HepG2 (cell line): ENCODE data around the gene GABBR2. TPM values are rescaled to one million over a fixed set of nuclear protein-coding genes. Genes with fewer than 3 reads are reported as not detected.

Experiments used
- ATAC-seq: fragments of 200-7000 bp; cut with Tn5 transposase; 3 replicates; pipeline ENCODE4 v1.9.1; 2020; ENCODE audit warnings: mild to moderate bottlenecking, moderate library complexity
- BruUV-seq: library from RNA; stranded (reverse); fragments of 400-500 nt; replicated peaks from 2 replicates; lab custom pipeline; 2021; lab: Mats Ljungman, UMichigan
- CTCF ChIA-PET: fragments of 300-600 bp; formaldehyde crosslinking; extraction: SDS; loops from one replicate; lab custom pipeline; 2021; ENCODE audit warnings: low total read pairs, inconsistent platforms, low intra/inter-chr PET ratio; lab: Yijun Ruan, JAX
- POLR2A ChIA-PET: fragments of 350-600 bp; sonication (Branson Sonifier 250); formaldehyde crosslinking; loops from one replicate; lab custom pipeline; 2020; ENCODE audit warnings: antibody characterized with exemption, inconsistent platforms; lab: Yijun Ruan, JAX
- DNase-seq: peaks from one replicate; pipeline ENCODE4 v3.0.0-alpha.2; 2015; ENCODE audit warnings: low spot score
- FAIRE-seq: peaks from 3 replicates; lab custom pipeline; 2011; peaks lifted over from hg19 to GRCh38; lab: Jason Lieb, UNC
- H2AFZ ChIP-seq: one replicate; pipeline ENCODE4 v1.6.1; 2011; ENCODE audit warnings: low read length, inconsistent platforms
- H3K27ac ChIP-seq: fragments of 300-600 bp; 3 replicates; pipeline ENCODE4 v1.8.0; 2011; ENCODE audit warnings: mixed run types, mild to moderate bottlenecking, mixed read lengths, low read length, inconsistent platforms; ENCODE audit not compliant: insufficient read depth; ENCODE audit errors: extremely low read length
- H3K27me3 ChIP-seq, 2 experiments: fragments of 200-600 bp in 1 of 2; 2 replicates in 1 of 2; 3 replicates in 1 of 2; pipeline versions ENCODE4 v1.6.0 to v1.8.0; 2011; ENCODE audit warnings: low read length in 2 of 2, mild to moderate bottlenecking in 2 of 2, moderate library complexity in 2 of 2, inconsistent platforms in 1 of 2; ENCODE audit not compliant: insufficient read depth in 2 of 2, control insufficient read depth in 1 of 2
- H3K36me3 ChIP-seq, 2 experiments: fragments of 200-600 bp in 1 of 2; replicated peaks in 1 of 2; 2 replicates in 1 of 2; 3 replicates in 1 of 2; pipeline versions ENCODE4 v1.5.1 to v1.8.0; 2011; ENCODE audit warnings: low read length in 2 of 2, inconsistent platforms in 1 of 2; ENCODE audit not compliant: insufficient read depth in 2 of 2, control insufficient read depth in 1 of 2
- H3K4me1 ChIP-seq: 2 replicates; pipeline ENCODE4 v1.5.1; 2012; ENCODE audit warnings: low read length, inconsistent platforms; ENCODE audit not compliant: insufficient read depth
- H3K4me2 ChIP-seq: 2 replicates; pipeline ENCODE4 v1.6.0; 2011; ENCODE audit warnings: low read depth, low read length, inconsistent platforms
- H3K4me3 ChIP-seq, 3 experiments: fragments of 200-600 bp in 1 of 3; sonication (generic), shearing (Covaris generic) in 1 of 3; replicated peaks in 1 of 3; 2 replicates each; pipeline ENCODE4 v1.5.1; 2011 to 2016; ENCODE audit warnings: low read length in 3 of 3, inconsistent platforms in 2 of 3, low read depth in 2 of 3, mild to moderate bottlenecking in 2 of 3, control low read depth in 1 of 3, mixed read lengths in 1 of 3; ENCODE audit not compliant: insufficient read depth in 1 of 3
- H3K79me2 ChIP-seq: one replicate; pipeline ENCODE4 v1.6.1; 2011; ENCODE audit warnings: low read length, inconsistent platforms; ENCODE audit not compliant: insufficient read depth
- H3K9ac ChIP-seq: 2 replicates; pipeline ENCODE4 v1.6.0; 2011; ENCODE audit warnings: mild to moderate bottlenecking, low read depth, low read length, inconsistent platforms; ENCODE audit not compliant: insufficient read depth
- H3K9me3 ChIP-seq: 2 replicates; pipeline ENCODE4 v1.5.1; 2012; ENCODE audit warnings: mild to moderate bottlenecking, low read length
- H4K20me1 ChIP-seq: 2 replicates; pipeline ENCODE4 v1.6.0; 2011; ENCODE audit warnings: inconsistent platforms, mild to moderate bottlenecking, low read length, moderate library complexity; ENCODE audit not compliant: insufficient read depth
- AFF4 ChIP-seq: sonication (generic); formaldehyde crosslinking; IDR thresholded peaks from 2 replicates; pipeline ENCODE4 v1.4.0; 2020; ENCODE audit warnings: missing genetic modification reagents
- CENPX ChIP-seq: sonication (generic); formaldehyde crosslinking; IDR thresholded peaks from 2 replicates; pipeline ENCODE4 v1.9.0; 2021; ENCODE audit warnings: mild to moderate bottlenecking, missing genetic modification reagents, moderate library complexity
- EZH2 ChIP-seq: conservative IDR thresholded peaks from 2 replicates; pipeline ENCODE4 v1.6.1; 2012; ENCODE audit warnings: mild to moderate bottlenecking, low read depth, low read length, moderate library complexity
- FOXC1 ChIP-seq: sonication (generic); formaldehyde crosslinking; IDR thresholded peaks from 2 replicates; pipeline ENCODE4 v1.8.0; 2022; ENCODE audit warnings: mild to moderate bottlenecking, missing genetic modification reagents, borderline replicate concordance
- GTF3A ChIP-seq: sonication (generic); formaldehyde crosslinking; conservative IDR thresholded peaks from 2 replicates; pipeline ENCODE4 v1.4.0; 2020; ENCODE audit warnings: mild to moderate bottlenecking, missing genetic modification reagents
- KDM5B ChIP-seq: sonication (generic); formaldehyde crosslinking; IDR thresholded peaks from 2 replicates; pipeline ENCODE4 v1.4.0; 2020; ENCODE audit warnings: missing genetic modification reagents, mild to moderate bottlenecking, borderline replicate concordance
- KLF13 ChIP-seq: sonication (generic); formaldehyde crosslinking; IDR thresholded peaks from 2 replicates; pipeline ENCODE4 v1.4.0; 2020; ENCODE audit warnings: mild to moderate bottlenecking, missing genetic modification reagents
- MAFG ChIP-seq: sonication (generic); formaldehyde crosslinking; IDR thresholded peaks from 2 replicates; pipeline ENCODE4 v1.5.1; 2020; ENCODE audit warnings: mild to moderate bottlenecking, missing genetic modification reagents
- MNT ChIP-seq: fragments of 450-650 bp; IDR thresholded peaks from 2 replicates; pipeline ENCODE4 v1.6.1; 2016
- NCOR1 ChIP-seq: fragments of 200-600 bp; sonication (generic); IDR thresholded peaks from 2 replicates; pipeline ENCODE4 v1.7.0; 2017; ENCODE audit warnings: antibody characterized with exemption, low read length, borderline replicate concordance
- ONECUT2 ChIP-seq: sonication (generic); formaldehyde crosslinking; IDR thresholded peaks from 2 replicates; pipeline ENCODE4 v1.4.0; 2020; ENCODE audit warnings: missing genetic modification reagents
- REL ChIP-seq: sonication (generic); formaldehyde crosslinking; conservative IDR thresholded peaks from 2 replicates; pipeline ENCODE4 v1.8.0; 2022; ENCODE audit warnings: mild to moderate bottlenecking, missing genetic modification reagents, moderate library complexity
- SKIL ChIP-seq: sonication (generic); formaldehyde crosslinking; IDR thresholded peaks from 2 replicates; pipeline ENCODE4 v1.8.0; 2022; ENCODE audit warnings: missing genetic modification reagents, mild to moderate bottlenecking, moderate library complexity, borderline replicate concordance
- TCF7 ChIP-seq: sonication (generic); IDR thresholded peaks from 2 replicates; pipeline ENCODE4 v1.6.1; 2016; ENCODE audit warnings: antibody characterized with exemption, low read depth
- ZNF274 ChIP-seq: sonication (generic); formaldehyde crosslinking; IDR thresholded peaks from 2 replicates; pipeline ENCODE4 v1.5.1; 2020; ENCODE audit warnings: mild to moderate bottlenecking, missing genetic modification reagents
- ZNF501 ChIP-seq: sonication (generic); formaldehyde crosslinking; IDR thresholded peaks from 2 replicates; pipeline ENCODE4 v1.5.1; 2020; ENCODE audit warnings: mild to moderate bottlenecking, moderate library complexity, missing genetic modification reagents
- ZNF83 ChIP-seq: sonication (generic); formaldehyde crosslinking; IDR thresholded peaks from 2 replicates; pipeline ENCODE4 v1.4.0; 2020; ENCODE audit warnings: missing genetic modification reagents, mild to moderate bottlenecking, borderline replicate concordance
- ZSCAN9 ChIP-seq: IDR thresholded peaks from 2 replicates; pipeline ENCODE4 v1.6.1; 2016; ENCODE audit warnings: borderline replicate concordance
- WGBS: methylation state at CpG from one replicate; pipeline ENCODE4 v1.1.6; 2017; ENCODE audit warnings: low lambda C conversion rate; 5-methylcytosine and 5-hydroxymethylcytosine counted together
- in situ Hi-C: cut with HindIII; loops from 2 replicates; pipeline ENCODE4 v1.10.0; 2017; ENCODE audit warnings: low pct_unique_long_range_greater_than_20kb; ENCODE audit not compliant: extremely low pct_ligation_motif_present
- intact Hi-C: fragments of 100-400 bp; cut with micrococcal nuclease; formaldehyde crosslinking; loops from one replicate; pipeline ENCODE4 v1.10.0; 2022; ENCODE audit not compliant: unreplicated experiment
- polyA plus RNA-seq, 8 experiments: library from polyadenylated mRNA; depleted of rRNA in 3 of 8; stranded (reverse) in 7 of 8; unstranded in 1 of 8; fragments of >200 nt; fragmentation: Illumina TruSeq in 4 of 8; extraction: Trizol in 4 of 8; gene quantifications; 2 replicates each; pipeline versions ENCODE4 v1.2.1 to v1.2.3, GENCODE V29; 2011 to 2016; ENCODE audit warnings: low read depth in 4 of 8, missing spikeins in 1 of 8, mixed read lengths in 1 of 8; ENCODE audit not compliant: insufficient read depth in 1 of 8
- total RNA-seq, 5 experiments: library from RNA; depleted of rRNA; stranded (reverse); fragments of >200 nt; fragmentation: Illumina TruSeq; extraction: Trizol; gene quantifications; 2 replicates each; pipeline ENCODE4 v1.2.3, GENCODE V29; 2016; ENCODE audit warnings: low read depth in 1 of 5

The GABBR2 gene
- total and polyA plus RNA-seq, 2 of the 13 experiments (the other 11 are each of a cell fraction or from before 2014, with no cell fraction given), result 0.02 TPM; not detected in 1

GRCh38 chr9:98656511-98656910 lies 52.2 kb downstream of the GABBR2 start:
- H3K27ac ChIP-seq, result no peak overlapping the region
- TF ChIP-seq SKIL (CRISPR knock-in tag) (no peak), ZSCAN9 (no peak), TCF7 (no peak), EZH2 (no peak), KLF13 (CRISPR knock-in tag) (no peak), ZNF501 (CRISPR knock-in tag) (no peak), REL (CRISPR knock-in tag) (no peak), FOXC1 (no peak), AFF4 (CRISPR knock-in tag) (no peak), MNT (no peak), ONECUT2 (CRISPR knock-in tag) (no peak), MAFG (CRISPR knock-in tag) (no peak), GTF3A (CRISPR knock-in tag) (no peak), NCOR1 (no peak), ZNF83 (no peak), CENPX (CRISPR knock-in tag) (no peak), ZNF274 (no peak), KDM5B (CRISPR knock-in tag) (no peak)
- ChIA-PET POLR2A (no interaction called here), CTCF (no interaction called here)
- in situ Hi-C loops (no loop called here), intact Hi-C loops (no loop called here)
- no peak overlapping the region for H3K4me2 ChIP-seq
- no peaks in the 10 kb centered on the region for H3K4me1 ChIP-seq
- WGBS, result 49% methylated on average over 2 of the region's 2 CpGs
- H3K4me3 ChIP-seq, result no peak overlapping the region
- no peaks in the 10 kb centered on the region for H3K79me2 ChIP-seq
- DNase-seq (no peak), FAIRE-seq (no peak), ATAC-seq (no peak)
- no peaks in the 10 kb centered on the region for H4K20me1 ChIP-seq
- BruUV-seq, result no TSS peak
- no peaks in the 10 kb centered on the region; a peak in 2 of 5 replicates for H3K27me3 ChIP-seq
- H2AFZ ChIP-seq, result no peak overlapping the region
- H3K36me3 ChIP-seq, result no peaks in the 10 kb centered on the region
- H3K9me3 ChIP-seq, result no peaks in the 10 kb centered on the region
- no peak overlapping the region for H3K9ac ChIP-seq
